Gastrocnemius medialis (tissue), 4 donors: ENCODE measurements around the gene SSBP4.

Experiments used
- CTCF ChIP-seq, 5 experiments: fragments of 450-650 bp in 3 of 5; fragments of 200-600 bp in 2 of 5; sonication (generic) in 2 of 5; IDR thresholded peaks in 4 of 5; conservative IDR thresholded peaks in 1 of 5; 1 replicate in 4 of 5; 2 replicates in 1 of 5; pipeline ENCODE4 v1.5.1; 2016 to 2019; ENCODE audit warnings: antibody characterized with exemption in 5 of 5, mild to moderate bottlenecking in 3 of 5, moderate library complexity in 3 of 5
- POLR2A ChIP-seq, 2 donors: fragments of 450-650 bp; IDR thresholded peaks; one replicate each; pipeline ENCODE4 v1.6.1; 2017; ENCODE audit warnings: antibody characterized with exemption in 2 of 2, mild to moderate bottlenecking in 2 of 2, moderate library complexity in 2 of 2

- no peak for TF ChIP-seq CTCF (IDR thresholded peaks at IDR 0.05 in 4 of 5, conservative IDR thresholded peaks at IDR 0.05 in 1 of 5)
- no peak for TF ChIP-seq POLR2A (IDR thresholded peaks at IDR 0.05)
Measured at GRCh38 chr19:18434411-18435175, 15.4 kb downstream of the SSBP4 start.
